Chondrocyte (in vitro differentiated cells): Measurements from ENCODE around the gene MRPL20. TPM values are rescaled to one million over a fixed set of nuclear protein-coding genes. Genes with fewer than 3 reads are reported as not detected.
A peak's percentile ranks its signal among the peaks of the same experiment; 100 is the strongest.

Source experiments
- DNase-seq: peaks from one replicate; pipeline ENCODE4 v3.0.0; 2021; ENCODE audit warnings: mixed read lengths, low spot score
- H3K27ac Mint-ChIP-seq: one replicate; pipeline ENCODE4 v1.8.0; 2021; ENCODE audit warnings: mild to moderate bottlenecking, moderate library complexity, mixed read lengths; ENCODE audit not compliant: unreplicated experiment
- H3K27me3 Mint-ChIP-seq: 2 replicates; pipeline ENCODE4 v1.8.0; 2021; ENCODE audit warnings: low read depth, mixed read lengths
- H3K36me3 Mint-ChIP-seq: 2 replicates; pipeline ENCODE4 v1.8.0; 2021; ENCODE audit warnings: low read depth, mixed read lengths
- H3K4me1 Mint-ChIP-seq: 2 replicates; pipeline ENCODE4 v1.8.0; 2021; ENCODE audit warnings: low read depth, mild to moderate bottlenecking, mixed read lengths
- H3K4me3 Mint-ChIP-seq: one replicate; pipeline ENCODE4 v1.8.0; 2021; ENCODE audit warnings: mild to moderate bottlenecking, moderate library complexity, mixed read lengths; ENCODE audit not compliant: unreplicated experiment
- H3K9me3 Mint-ChIP-seq: 2 replicates; pipeline ENCODE4 v1.8.0; 2021; ENCODE audit warnings: low read depth, mixed read lengths
- total RNA-seq: library from RNA; stranded (reverse); gene quantifications from 3 replicates; pipeline ENCODE4 v1.2.1, GENCODE V29; 2021
- TF ChIP-seq, protein P1 (sequence below): fragments of 200-600 bp; sonication (generic); IDR thresholded peaks from 2 replicates; pipeline ENCODE4 v1.5.0; 2021; ENCODE audit warnings: antibody characterized with exemption, mild to moderate bottlenecking, moderate library complexity

MRPL20 gene
- total RNA-seq, 1 donor from 2014 or later, result 75.7 TPM

DNA sequence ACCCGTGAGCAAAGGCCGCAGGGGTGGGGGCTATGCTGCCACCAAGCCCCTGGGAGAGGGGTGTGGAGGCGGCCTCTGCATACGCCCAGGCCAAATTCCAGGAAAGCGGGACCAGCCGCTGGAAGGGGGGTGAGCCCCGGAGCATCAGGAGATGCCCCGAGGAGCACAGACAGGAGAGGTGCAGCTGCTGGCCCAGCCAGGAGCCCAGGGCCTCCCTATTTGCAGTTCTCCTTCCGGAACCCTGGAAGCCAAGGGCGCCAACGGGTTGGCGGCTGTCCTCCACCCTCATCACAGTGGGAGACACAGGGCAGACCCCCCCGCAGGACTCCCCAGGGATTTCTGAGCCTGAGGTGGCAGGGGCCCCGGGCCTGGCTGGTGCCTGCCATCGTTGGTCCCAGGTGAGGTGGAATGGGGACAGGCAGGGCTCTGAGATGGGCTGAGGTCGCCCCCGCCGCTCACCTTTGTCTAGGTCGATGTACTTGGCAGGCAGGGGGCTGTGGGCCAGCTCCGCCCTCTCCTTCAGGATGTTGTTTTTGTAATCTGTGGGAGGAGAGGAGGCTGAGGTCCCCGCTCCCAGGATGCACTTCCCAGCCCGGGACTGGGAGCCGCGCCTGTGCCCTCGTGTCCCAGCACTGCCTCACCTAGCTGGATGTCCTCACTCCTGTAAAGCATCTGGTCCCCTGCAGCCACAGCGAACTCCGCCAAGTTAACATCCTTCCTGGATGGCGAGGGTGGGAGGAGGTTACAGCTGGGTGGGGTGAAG is 53.5 kb downstream of the MRPL20 start:
- Mint-ChIP-seq H3K9me3 (no peaks in the 10 kb centered on the region), H3K4me1 (peaks cover 31% of the 10 kb centered on the region), H3K36me3 (no peaks in the 10 kb centered on the region), H3K4me3 (no peak overlapping the region), H3K27me3 (no peaks in the 10 kb centered on the region), H3K27ac (peak overlapping the region; percentile 2)
- no peak for DNase-seq
- TF ChIP-seq, protein P1, sequence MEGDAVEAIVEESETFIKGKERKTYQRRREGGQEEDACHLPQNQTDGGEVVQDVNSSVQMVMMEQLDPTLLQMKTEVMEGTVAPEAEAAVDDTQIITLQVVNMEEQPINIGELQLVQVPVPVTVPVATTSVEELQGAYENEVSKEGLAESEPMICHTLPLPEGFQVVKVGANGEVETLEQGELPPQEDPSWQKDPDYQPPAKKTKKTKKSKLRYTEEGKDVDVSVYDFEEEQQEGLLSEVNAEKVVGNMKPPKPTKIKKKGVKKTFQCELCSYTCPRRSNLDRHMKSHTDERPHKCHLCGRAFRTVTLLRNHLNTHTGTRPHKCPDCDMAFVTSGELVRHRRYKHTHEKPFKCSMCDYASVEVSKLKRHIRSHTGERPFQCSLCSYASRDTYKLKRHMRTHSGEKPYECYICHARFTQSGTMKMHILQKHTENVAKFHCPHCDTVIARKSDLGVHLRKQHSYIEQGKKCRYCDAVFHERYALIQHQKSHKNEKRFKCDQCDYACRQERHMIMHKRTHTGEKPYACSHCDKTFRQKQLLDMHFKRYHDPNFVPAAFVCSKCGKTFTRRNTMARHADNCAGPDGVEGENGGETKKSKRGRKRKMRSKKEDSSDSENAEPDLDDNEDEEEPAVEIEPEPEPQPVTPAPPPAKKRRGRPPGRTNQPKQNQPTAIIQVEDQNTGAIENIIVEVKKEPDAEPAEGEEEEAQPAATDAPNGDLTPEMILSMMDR, result no peak

DNA sequence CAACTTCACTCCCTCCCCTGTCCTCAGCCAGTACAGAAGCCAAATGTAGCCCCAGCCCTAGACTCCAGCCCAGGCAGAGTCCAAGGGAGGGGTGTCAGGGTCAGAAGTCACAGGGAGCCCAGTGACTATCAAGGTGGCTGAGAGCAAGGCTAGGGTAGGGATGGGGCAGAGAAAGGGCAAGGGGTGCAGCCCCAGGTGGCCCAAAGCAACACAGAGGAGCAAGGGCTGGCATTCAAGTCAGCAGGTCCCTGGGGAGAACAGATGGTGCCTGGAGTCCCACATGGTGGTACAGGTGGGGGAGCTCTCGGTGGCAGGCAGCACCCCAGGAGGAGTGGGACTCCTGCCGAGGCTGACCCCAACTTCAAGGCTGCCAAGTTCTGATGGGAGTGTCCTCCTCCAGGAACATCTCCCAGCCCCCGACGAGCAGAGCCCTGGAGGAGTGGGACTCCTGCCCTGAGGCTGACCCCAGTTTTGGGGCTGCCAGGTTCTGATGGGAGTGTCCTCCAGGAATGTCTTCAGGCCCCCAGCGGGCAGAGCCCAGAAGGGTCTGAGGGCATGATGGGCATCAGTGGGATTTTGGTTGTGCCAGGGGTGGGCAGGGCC is 54.2 kb downstream of the MRPL20 start:
- H3K27ac Mint-ChIP-seq, result no peak overlapping the region
- H3K27me3 Mint-ChIP-seq, result no peaks in the 10 kb centered on the region
- no peak overlapping the region for H3K4me3 Mint-ChIP-seq
- H3K36me3 Mint-ChIP-seq, result no peaks in the 10 kb centered on the region
- peaks cover 26% of the 10 kb centered on the region for H3K4me1 Mint-ChIP-seq
- TF ChIP-seq, protein P1, result no peak
- no peaks in the 10 kb centered on the region for H3K9me3 Mint-ChIP-seq
- DNase-seq, result no peak

Other genes starting within 250 kb of the MRPL20 start
- not detected in 3 replicates for gene TTLL10, start 233.4 kb downstream of the MRPL20 start, total RNA-seq
- gene TNFRSF18, start 200.7 kb downstream of the MRPL20 start, total RNA-seq, result not detected in 3 replicates
- 0.24 to 0.59 TPM in 2 of 3 replicates, not detected in the other for gene TNFRSF4, start 193.1 kb downstream of the MRPL20 start, total RNA-seq
- gene SDF4, start 175.3 kb downstream of the MRPL20 start, total RNA-seq, result 164 to 191 TPM (median 165 TPM) in 3 replicates
- 37.4 to 39.6 TPM (median 39.6 TPM) in 3 replicates for gene B3GALT6, start 175.1 kb downstream of the MRPL20 start, total RNA-seq
- gene C1QTNF12, start 160.6 kb downstream of the MRPL20 start, total RNA-seq, result 1.3 to 2.1 TPM (median 1.7 TPM) in 3 replicates
- gene UBE2J2, start 133.4 kb downstream of the MRPL20 start, total RNA-seq, result 49.2 to 57.5 TPM (median 52.0 TPM) in 3 replicates
- gene SCNN1D, start 126.9 kb downstream of the MRPL20 start, total RNA-seq, result 6.6 to 7.4 TPM (median 6.7 TPM) in 3 replicates
- 51.9 to 77.5 TPM (median 57.5 TPM) in 3 replicates for gene ACAP3, start 99.4 kb downstream of the MRPL20 start, total RNA-seq
- gene PUSL1, start 98.7 kb downstream of the MRPL20 start, total RNA-seq, result 21.6 to 22.3 TPM (median 22.1 TPM) in 3 replicates
- 67.3 to 87.0 TPM (median 73.8 TPM) in 3 replicates for gene INTS11, start 82.6 kb downstream of the MRPL20 start, total RNA-seq
- gene CPTP, start 82.5 kb downstream of the MRPL20 start, total RNA-seq, result 19.4 to 23.3 TPM (median 23.1 TPM) in 3 replicates
- gene TAS1R3, start 76.0 kb downstream of the MRPL20 start, total RNA-seq, result 0.28 to 0.68 TPM (median 0.37 TPM) in 3 replicates
- gene DVL1, start 57.9 kb downstream of the MRPL20 start, total RNA-seq, result 59.6 to 66.5 TPM (median 59.9 TPM) in 3 replicates
- 154 to 238 TPM (median 158 TPM) in 3 replicates for gene MXRA8, start 48.7 kb downstream of the MRPL20 start, total RNA-seq
- 86.8 to 128 TPM (median 89.0 TPM) in 3 replicates for gene AURKAIP1, start 32.1 kb downstream of the MRPL20 start, total RNA-seq
- 153 to 176 TPM (median 161 TPM) in 3 replicates for gene CCNL2, start 8.0 kb downstream of the MRPL20 start, total RNA-seq
- not detected in 3 replicates for gene ANKRD65, start 14.0 kb upstream of the MRPL20 start, total RNA-seq
- 12.5 to 27.2 TPM (median 24.3 TPM) in 3 replicates for gene VWA1, start 28.4 kb upstream of the MRPL20 start, total RNA-seq
- gene ATAD3C, start 42.4 kb upstream of the MRPL20 start, total RNA-seq, result 0.75 to 1.4 TPM (median 1.3 TPM) in 3 replicates
- 24.3 to 31.9 TPM (median 24.7 TPM) in 3 replicates for gene ATAD3B, start 64.5 kb upstream of the MRPL20 start, total RNA-seq
- gene ATAD3A, start 104.9 kb upstream of the MRPL20 start, total RNA-seq, result 29.9 to 39.6 TPM (median 34.6 TPM) in 3 replicates
- gene TMEM240, start 133.3 kb upstream of the MRPL20 start, total RNA-seq, result 3.6 to 6.1 TPM (median 5.8 TPM) in 3 replicates
- 99.7 to 129 TPM (median 100 TPM) in 3 replicates for gene SSU72, start 167.6 kb upstream of the MRPL20 start, total RNA-seq
- gene FNDC10, start 192.8 kb upstream of the MRPL20 start, total RNA-seq, result 23.3 to 32.6 TPM (median 24.8 TPM) in 3 replicates
- 73.8 to 86.7 TPM (median 76.4 TPM) in 3 replicates for gene MIB2, start 208.2 kb upstream of the MRPL20 start, total RNA-seq
- 18.3 to 71.4 TPM (median 68.7 TPM) in 3 replicates for gene MMP23B, start 224.9 kb upstream of the MRPL20 start, total RNA-seq